Thyroid gland (tissue), 4 donors: ENCODE results near the gene HACD1.
"Not testable (repeated sequence)": the region's sequence is repeated elsewhere in the genome, so short reads cannot be mapped to it uniquely, and the experiment has no call there.

Experiments
- CTCF ChIP-seq, 6 experiments: fragments of 200-600 bp in 3 of 6; fragments of 450-650 bp in 3 of 6; sonication (generic) in 3 of 6; IDR thresholded peaks; one replicate each; pipeline ENCODE4 v1.5.1; 2016 to 2019; ENCODE audit warnings: antibody characterized with exemption in 6 of 6, mild to moderate bottlenecking in 2 of 6, inconsistent platforms in 1 of 6, moderate library complexity in 1 of 6
- POLR2A ChIP-seq, 2 donors: fragments of 450-650 bp; IDR thresholded peaks; one replicate each; pipeline ENCODE4 v1.6.1; 2017; ENCODE audit warnings: antibody characterized with exemption in 2 of 2, mild to moderate bottlenecking in 2 of 2, moderate library complexity in 1 of 2

DNA sequence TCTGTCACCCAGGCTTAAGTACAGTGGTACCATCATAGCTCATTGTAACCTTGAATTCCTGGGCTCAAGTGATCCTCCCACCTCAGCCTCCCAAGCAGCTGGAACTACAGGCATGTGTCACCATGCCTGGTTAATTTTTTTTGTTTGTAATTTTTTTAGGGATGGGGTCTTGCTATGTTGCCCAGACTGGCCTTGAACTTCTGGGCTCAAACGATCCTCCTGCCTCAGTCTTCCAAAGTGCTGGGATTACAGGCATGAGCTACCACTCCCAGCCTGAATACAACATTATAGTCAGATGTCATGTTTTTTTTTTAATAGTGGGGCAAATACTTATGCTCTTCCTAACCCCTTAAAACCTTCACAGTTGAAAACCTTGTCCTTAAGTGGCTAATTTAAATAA is 27.9 kb downstream of the HACD1 start:
- TF ChIP-seq CTCF, POLR2A (IDR thresholded peaks at IDR 0.05): not testable (repeated sequence)
